Measurements from ENCODE around the gene CRIP3. TPM values are rescaled to one million over a fixed set of nuclear protein-coding genes. Genes with fewer than 3 reads are reported as not detected.

The CRIP3 gene
- total and polyA plus RNA-seq, 2 donors, result 1.1 to 3.9 TPM

DNA sequence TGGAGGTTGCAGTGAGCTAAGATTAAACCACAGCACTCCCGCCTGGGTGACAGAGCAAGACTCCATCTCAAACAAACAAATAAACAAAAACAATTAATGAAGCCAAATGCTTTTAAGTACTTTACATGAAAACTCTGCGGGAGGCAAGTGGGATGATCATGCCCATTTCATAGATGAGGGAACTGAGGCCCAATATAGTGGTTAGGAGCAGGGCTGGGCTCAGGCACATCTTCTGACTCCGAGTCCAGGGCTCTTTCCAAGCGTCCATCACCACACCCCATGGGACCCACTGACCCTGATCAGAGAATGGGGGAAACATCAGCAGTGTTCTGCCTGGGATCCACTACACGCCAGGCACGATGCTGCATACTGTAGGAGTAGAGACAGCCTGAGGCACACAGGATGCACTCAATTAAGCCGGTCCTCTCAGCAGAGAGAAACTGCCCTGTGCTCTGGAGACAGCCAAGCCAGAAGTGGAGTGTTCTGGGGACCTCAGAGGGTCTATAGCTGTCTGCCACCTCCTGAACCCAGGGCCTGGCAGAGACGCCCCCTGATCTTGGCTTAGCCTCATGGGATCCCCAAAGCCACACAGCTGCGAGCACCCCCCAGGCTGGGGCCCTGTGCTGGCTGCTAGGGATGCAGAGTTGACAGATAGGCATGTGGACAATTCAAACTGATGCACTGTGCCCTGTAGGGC is 51.8 kb downstream of the CRIP3 start:
- H3K36me3 ChIP-seq (ENCODE audit: insufficient read depth), result no peaks in the 10 kb centered on the region
- H3K4me1 ChIP-seq (ENCODE audit: insufficient read depth), result no peaks in the 10 kb centered on the region
- 86% methylated on average over 9 of the region's 9 CpGs for whole genome bisulfite sequencing
- no peak overlapping the region for H3K4me3 ChIP-seq (ENCODE audit: low read depth, low read length)
- no peak overlapping the region for H3K27ac ChIP-seq (ENCODE audit: low read depth)
- DNase-seq (ENCODE audit: extremely low spot score), result no peak

Small RNA genes within 50 kb of the gene (small RNA-seq; reads per million reads assigned to genes)
- not detected for gene RPL12P47

Other genes with a start within 250 kb of the CRIP3 start
- gene MRPL2, start 249.4 kb downstream of the CRIP3 start, total RNA-seq, result 9.3 TPM
- gene MRPL2, start 249.4 kb downstream of the CRIP3 start, polyA plus RNA-seq, result 61.6 TPM
- gene KLC4, start 249.2 kb downstream of the CRIP3 start, total RNA-seq, result 17.1 TPM
- 31.9 TPM for gene KLC4, start 249.2 kb downstream of the CRIP3 start, polyA plus RNA-seq
- 89.6 TPM for gene PTK7, start 232.5 kb downstream of the CRIP3 start, total RNA-seq
- 49.6 TPM for gene PTK7, start 232.5 kb downstream of the CRIP3 start, polyA plus RNA-seq
- 19.2 TPM for gene SRF, start 137.6 kb downstream of the CRIP3 start, total RNA-seq
- 116 TPM for gene SRF, start 137.6 kb downstream of the CRIP3 start, polyA plus RNA-seq
- 20.6 TPM for gene CUL9, start 126.6 kb downstream of the CRIP3 start, total RNA-seq
- 23.5 TPM for gene CUL9, start 126.6 kb downstream of the CRIP3 start, polyA plus RNA-seq
- gene DNPH1, start 79.3 kb downstream of the CRIP3 start, total RNA-seq, result 18.2 TPM
- gene DNPH1, start 79.3 kb downstream of the CRIP3 start, polyA plus RNA-seq, result 108 TPM
- gene TTBK1, start 65.3 kb downstream of the CRIP3 start, total RNA-seq, result 0.32 TPM
- gene TTBK1, start 65.3 kb downstream of the CRIP3 start, polyA plus RNA-seq, result 0.20 TPM
- gene SLC22A7, start 10.6 kb downstream of the CRIP3 start, total RNA-seq, result not detected
- 0.15 TPM for gene SLC22A7, start 10.6 kb downstream of the CRIP3 start, polyA plus RNA-seq
- gene ZNF318, start 60.8 kb upstream of the CRIP3 start, total RNA-seq, result 14.6 TPM
- gene ZNF318, start 60.8 kb upstream of the CRIP3 start, polyA plus RNA-seq, result 10.1 TPM
- gene ABCC10, start 118.7 kb upstream of the CRIP3 start, total RNA-seq, result 15.6 TPM
- gene ABCC10, start 118.7 kb upstream of the CRIP3 start, polyA plus RNA-seq, result 18.5 TPM
- gene DLK2, start 146.7 kb upstream of the CRIP3 start, total RNA-seq, result 2.0 TPM
- gene DLK2, start 146.7 kb upstream of the CRIP3 start, polyA plus RNA-seq, result 0.67 TPM
- 10.5 TPM for gene TJAP1, start 168.7 kb upstream of the CRIP3 start, total RNA-seq
- gene TJAP1, start 168.7 kb upstream of the CRIP3 start, polyA plus RNA-seq, result 29.7 TPM
- gene LRRC73, start 201.5 kb upstream of the CRIP3 start, total RNA-seq, result not detected
- gene LRRC73, start 201.5 kb upstream of the CRIP3 start, polyA plus RNA-seq, result 0.24 TPM
- 54.9 TPM for gene YIPF3, start 208.1 kb upstream of the CRIP3 start, total RNA-seq
- gene YIPF3, start 208.1 kb upstream of the CRIP3 start, polyA plus RNA-seq, result 118 TPM
- 29.4 TPM for gene POLR1C, start 208.3 kb upstream of the CRIP3 start, total RNA-seq
- gene POLR1C, start 208.3 kb upstream of the CRIP3 start, polyA plus RNA-seq, result 36.9 TPM

Measured in urinary bladder (tissue), 4 donors.